ENCODE results near the gene CCDC27. TPM values are rescaled to one million over a fixed set of nuclear protein-coding genes. Genes with fewer than 3 reads are reported as not detected.

CCDC27 gene
- total RNA-seq, 1 experiment from 2014 or later: not detected

GRCh38 chr1:3736131-3736561 lies 16.1 kb upstream of the CCDC27 start:
- H3K36me3 ChIP-seq (ENCODE audit: control insufficient read depth, insufficient read depth, low read length): no peaks in the 10 kb centered on the region; the same call in 1 of the 2 replicates
- DNase-seq (ENCODE audit: low read depth, low spot score) (no peak), ATAC-seq (no peak)
- TF ChIP-seq POLR2AphosphoS5 (IDR thresholded peaks at IDR 0.05; ENCODE audit: low read depth, low read length) (no peak), TCF7L2 (IDR thresholded peaks at IDR 0.05; ENCODE audit: low read depth, low read length) (no peak), REST (IDR thresholded peaks at IDR 0.05; ENCODE audit: insufficient read depth in 1 of 2, low read depth in 2 of 2, low read length in 1 of 2) (no peak), CTCF (IDR thresholded peaks at IDR 0.05) (no peak), SIN3A (IDR thresholded peaks at IDR 0.05; ENCODE audit: borderline replicate concordance, insufficient read depth, low read depth, low read length) (no peak)
- no peak overlapping the region for H3K27ac ChIP-seq (ENCODE audit: low read length)
- ChIA-PET POLR2A (no interaction called here), CTCF (no interaction called here)
- no peak overlapping the region for H3K4me3 ChIP-seq (ENCODE audit: low read depth in 2 of 2, low read length in 2 of 2)
- BruUV-seq (replicated peaks): no TSS peak
- in situ Hi-C loops (cut with HindIII; ENCODE audit: low pct_unique_long_range_greater_than_20kb, low sequenced_read_pairs) (no loop called here), intact Hi-C loops (cut with micrococcal nuclease; ENCODE audit: unreplicated experiment) (no loop called here)
- H3K4me1 ChIP-seq (ENCODE audit: control insufficient read depth, insufficient read depth, low read length): no peaks in the 10 kb centered on the region; the same call in 1 of the 2 replicates
- H3K27me3 ChIP-seq (ENCODE audit: control insufficient read depth, insufficient read depth, low read length): no peaks in the 10 kb centered on the region
- H3K9me3 ChIP-seq (ENCODE audit: control insufficient read depth, insufficient read depth, low read depth, low read length): no peaks in the 10 kb centered on the region

GRCh38 chr1:3736708-3737107 lies 15.5 kb upstream of the CCDC27 start:
- ChIA-PET POLR2A (no interaction called here), CTCF (no interaction called here)
- no peaks in the 10 kb centered on the region for H3K27me3 ChIP-seq (ENCODE audit: control insufficient read depth, insufficient read depth, low read length)
- no peaks in the 10 kb centered on the region for H3K9me3 ChIP-seq (ENCODE audit: control insufficient read depth, insufficient read depth, low read depth, low read length)
- DNase-seq (ENCODE audit: low read depth, low spot score) (no peak), ATAC-seq (no peak)
- in situ Hi-C loops (cut with HindIII; ENCODE audit: low pct_unique_long_range_greater_than_20kb, low sequenced_read_pairs) (no loop called here), intact Hi-C loops (cut with micrococcal nuclease; ENCODE audit: unreplicated experiment) (no loop called here)
- H3K36me3 ChIP-seq (ENCODE audit: control insufficient read depth, insufficient read depth, low read length): no peaks in the 10 kb centered on the region; the same call in 1 of the 2 replicates
- no peak overlapping the region for H3K27ac ChIP-seq (ENCODE audit: low read length)
- no peak for TF ChIP-seq POLR2AphosphoS5 (IDR thresholded peaks at IDR 0.05; ENCODE audit: low read depth, low read length)
- no peak for TF ChIP-seq SIN3A (IDR thresholded peaks at IDR 0.05; ENCODE audit: borderline replicate concordance, insufficient read depth, low read depth, low read length)
- no peak for TF ChIP-seq REST (IDR thresholded peaks at IDR 0.05; ENCODE audit: insufficient read depth in 1 of 2, low read depth in 2 of 2, low read length in 1 of 2)
- no peak for TF ChIP-seq TCF7L2 (IDR thresholded peaks at IDR 0.05; ENCODE audit: low read depth, low read length)
- no peak for TF ChIP-seq CTCF (IDR thresholded peaks at IDR 0.05)
- no TSS peak for BruUV-seq (replicated peaks)
- no peak overlapping the region for H3K4me3 ChIP-seq (ENCODE audit: low read depth in 2 of 2, low read length in 2 of 2)
- H3K4me1 ChIP-seq (ENCODE audit: control insufficient read depth, insufficient read depth, low read length): no peaks in the 10 kb centered on the region
